Glutamatergic neuron (in vitro differentiated cells): ENCODE data around the gene WAC. TPM values are rescaled to one million over a fixed set of nuclear protein-coding genes. Genes with fewer than 3 reads are reported as not detected.

Experiments
- DNase-seq: peaks from one replicate; pipeline ENCODE4 v3.0.0; 2022
- H3K27ac Mint-ChIP-seq: one replicate; pipeline ENCODE4 v1.8.0; 2020; ENCODE audit warnings: mild to moderate bottlenecking, mixed read lengths, inconsistent platforms; ENCODE audit not compliant: unreplicated experiment
- H3K27me3 Mint-ChIP-seq: one replicate; pipeline ENCODE4 v1.8.0; 2020; ENCODE audit warnings: mild to moderate bottlenecking, moderate library complexity, mixed read lengths, inconsistent platforms; ENCODE audit not compliant: unreplicated experiment
- H3K36me3 Mint-ChIP-seq: one replicate; pipeline ENCODE4 v1.8.0; 2020; ENCODE audit warnings: mild to moderate bottlenecking, mixed read lengths, inconsistent platforms; ENCODE audit not compliant: unreplicated experiment
- H3K4me1 Mint-ChIP-seq: one replicate; pipeline ENCODE4 v1.8.0; 2020; ENCODE audit warnings: mild to moderate bottlenecking, low read depth, mixed read lengths, inconsistent platforms; ENCODE audit not compliant: unreplicated experiment
- H3K4me3 Mint-ChIP-seq: one replicate; pipeline ENCODE4 v1.8.0; 2020; ENCODE audit warnings: mild to moderate bottlenecking, mixed read lengths, inconsistent platforms; ENCODE audit not compliant: unreplicated experiment
- H3K9me3 Mint-ChIP-seq: one replicate; pipeline ENCODE4 v1.8.0; 2020; ENCODE audit warnings: mild to moderate bottlenecking, moderate library complexity, mixed read lengths, inconsistent platforms; ENCODE audit not compliant: unreplicated experiment
- total RNA-seq: library from RNA; stranded (reverse); fragmentation: NEBNext Ultra II Directional; extraction: Animal tissue kit (Norgen Biotek cat#: 25700); gene quantifications from one replicate; pipeline ENCODE4 v1.2.1, GENCODE V29; 2021; ENCODE audit not compliant: unreplicated experiment
- TF ChIP-seq, protein P1 (sequence below): fragments of 200-600 bp; sonication (generic); IDR thresholded peaks from one replicate; pipeline ENCODE4 v1.5.0; 2021; ENCODE audit not compliant: partially characterized antibody, unreplicated experiment

The WAC gene
- total RNA-seq, 1 donor from 2014 or later = 121 TPM

DNA sequence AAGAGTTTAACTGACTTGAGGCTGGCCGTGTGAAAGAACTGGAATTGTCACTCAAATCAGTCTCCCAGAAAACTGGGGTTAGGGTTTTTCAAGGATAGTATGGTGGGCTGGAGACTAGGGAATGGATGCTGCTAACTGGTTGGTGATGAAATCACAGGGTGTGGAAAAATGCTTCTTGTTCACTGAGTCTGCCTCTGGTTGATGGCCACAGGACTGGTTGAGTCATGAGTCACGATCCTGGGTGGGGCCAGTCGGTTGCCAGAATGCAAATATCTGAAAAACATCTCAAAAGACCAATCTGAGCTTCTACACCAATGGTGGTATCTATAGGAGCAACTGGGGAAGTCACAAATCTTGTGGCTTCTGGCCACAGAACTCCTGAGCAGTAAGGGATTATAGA lies 128.1 kb downstream of the WAC start:
- H3K4me1 Mint-ChIP-seq = no peaks in the 10 kb centered on the region
- H3K27me3 Mint-ChIP-seq = peaks cover 10% of the 10 kb centered on the region
- no peak overlapping the region for H3K4me3 Mint-ChIP-seq
- no peak for DNase-seq
- H3K9me3 Mint-ChIP-seq = no peaks in the 10 kb centered on the region
- TF ChIP-seq, protein P1, sequence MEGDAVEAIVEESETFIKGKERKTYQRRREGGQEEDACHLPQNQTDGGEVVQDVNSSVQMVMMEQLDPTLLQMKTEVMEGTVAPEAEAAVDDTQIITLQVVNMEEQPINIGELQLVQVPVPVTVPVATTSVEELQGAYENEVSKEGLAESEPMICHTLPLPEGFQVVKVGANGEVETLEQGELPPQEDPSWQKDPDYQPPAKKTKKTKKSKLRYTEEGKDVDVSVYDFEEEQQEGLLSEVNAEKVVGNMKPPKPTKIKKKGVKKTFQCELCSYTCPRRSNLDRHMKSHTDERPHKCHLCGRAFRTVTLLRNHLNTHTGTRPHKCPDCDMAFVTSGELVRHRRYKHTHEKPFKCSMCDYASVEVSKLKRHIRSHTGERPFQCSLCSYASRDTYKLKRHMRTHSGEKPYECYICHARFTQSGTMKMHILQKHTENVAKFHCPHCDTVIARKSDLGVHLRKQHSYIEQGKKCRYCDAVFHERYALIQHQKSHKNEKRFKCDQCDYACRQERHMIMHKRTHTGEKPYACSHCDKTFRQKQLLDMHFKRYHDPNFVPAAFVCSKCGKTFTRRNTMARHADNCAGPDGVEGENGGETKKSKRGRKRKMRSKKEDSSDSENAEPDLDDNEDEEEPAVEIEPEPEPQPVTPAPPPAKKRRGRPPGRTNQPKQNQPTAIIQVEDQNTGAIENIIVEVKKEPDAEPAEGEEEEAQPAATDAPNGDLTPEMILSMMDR = no peak
- H3K36me3 Mint-ChIP-seq = no peaks in the 10 kb centered on the region
- no peak overlapping the region for H3K27ac Mint-ChIP-seq

DNA sequence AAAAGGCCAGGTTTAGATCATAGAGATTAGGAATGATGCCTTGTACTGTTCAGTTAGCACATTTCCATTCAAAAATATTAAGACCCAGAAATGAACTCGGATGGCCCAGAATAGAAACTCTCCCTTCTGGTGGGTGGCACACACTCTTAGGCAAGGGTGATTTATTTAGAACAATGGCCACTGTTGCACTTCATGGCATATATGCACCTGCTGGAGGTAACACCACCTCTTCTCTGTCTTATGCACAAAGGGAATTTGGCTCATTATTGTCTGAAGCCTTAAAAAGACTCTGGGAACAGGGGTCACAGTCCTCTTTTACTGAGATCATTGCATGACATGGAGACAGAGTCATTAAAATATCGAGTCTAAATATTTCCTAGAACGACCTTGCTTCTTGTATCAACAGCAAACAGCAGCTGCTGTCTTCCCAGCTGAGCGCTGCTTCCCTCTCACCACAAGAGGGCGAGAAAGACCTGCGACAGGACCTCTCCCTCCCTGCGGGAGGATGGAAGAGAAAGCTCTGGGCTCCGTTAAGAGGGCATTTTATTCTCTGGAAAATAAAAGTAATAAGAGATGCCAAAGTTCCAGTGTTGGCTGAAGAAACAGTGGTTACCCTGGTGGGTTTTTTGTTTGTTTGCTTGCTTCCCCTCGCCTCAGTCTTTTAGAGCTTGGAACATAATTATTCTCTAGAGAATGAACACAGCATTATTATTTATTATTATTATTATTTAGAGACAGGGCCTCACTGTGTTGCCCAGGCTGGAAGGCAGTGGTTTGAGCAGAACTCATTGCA lies 130.9 kb downstream of the WAC start:
- H3K9me3 Mint-ChIP-seq = no peaks in the 10 kb centered on the region

DNA sequence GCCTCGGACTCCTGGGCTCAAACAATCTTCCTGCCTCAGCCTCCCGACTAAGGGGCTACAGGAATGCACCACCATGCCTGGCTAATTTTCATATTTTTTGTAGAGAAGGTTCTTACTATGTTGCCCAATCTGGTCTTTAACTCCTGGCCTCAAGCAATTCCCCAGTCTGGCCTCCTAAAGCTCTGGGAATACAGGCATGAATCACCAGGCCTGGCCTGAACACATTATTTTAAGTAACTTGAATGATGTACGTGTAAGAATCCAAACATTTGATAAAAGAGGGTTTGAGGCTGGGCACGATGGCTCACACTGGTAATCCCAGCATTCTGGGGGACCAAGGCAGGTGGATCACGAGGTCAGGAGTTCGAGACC lies 131.4 kb downstream of the WAC start:
- no peak overlapping the region for H3K27ac Mint-ChIP-seq
- peaks cover 16% of the 10 kb centered on the region for H3K27me3 Mint-ChIP-seq
- H3K4me1 Mint-ChIP-seq = peaks cover 11% of the 10 kb centered on the region

More for the DNA sequence above, 130.9 kb downstream of the WAC start:
- peak; percentile 85 for DNase-seq
- peaks cover 14% of the 10 kb centered on the region for H3K27me3 Mint-ChIP-seq
- TF ChIP-seq, protein P1 = peak; percentile 87
- H3K4me3 Mint-ChIP-seq = no peak overlapping the region
- H3K36me3 Mint-ChIP-seq = no peaks in the 10 kb centered on the region
- H3K4me1 Mint-ChIP-seq = peaks cover 10% of the 10 kb centered on the region
- H3K27ac Mint-ChIP-seq = no peak overlapping the region

DNA sequence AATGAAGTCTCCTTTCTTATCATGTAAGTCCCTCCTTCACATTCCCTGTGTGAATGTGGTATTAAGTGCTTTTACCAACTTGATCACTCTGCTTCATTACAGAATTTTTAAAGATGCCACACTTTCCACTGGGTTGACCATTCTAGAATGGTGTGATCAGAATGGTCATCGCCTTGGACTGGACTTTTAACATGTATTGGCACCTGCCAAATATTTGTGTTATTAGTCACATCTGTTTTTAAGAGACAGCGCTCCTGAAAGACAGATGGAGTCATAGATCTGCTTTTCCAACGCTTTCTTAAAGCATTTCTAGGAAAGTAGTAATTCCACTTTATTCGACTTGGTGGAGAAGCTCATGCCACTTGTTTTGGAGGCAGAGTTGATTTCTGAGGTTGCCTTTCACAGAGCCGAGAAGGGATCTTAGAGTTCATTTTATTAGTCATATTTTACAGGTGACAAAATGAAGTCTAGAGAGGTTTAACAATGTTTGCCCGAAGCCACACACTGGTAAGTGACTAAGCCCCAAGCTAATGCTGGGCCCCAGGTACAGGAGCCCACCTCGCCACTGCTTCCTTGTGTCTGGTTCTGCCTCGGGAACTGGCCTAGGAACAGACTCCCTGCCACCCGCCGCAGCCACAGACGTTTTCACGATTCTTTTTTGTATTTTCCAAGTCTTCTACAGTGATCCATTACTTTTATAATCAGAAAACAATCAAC lies 134.0 kb downstream of the WAC start:
- H3K36me3 Mint-ChIP-seq = no peaks in the 10 kb centered on the region
- no peak overlapping the region for H3K4me3 Mint-ChIP-seq
- H3K9me3 Mint-ChIP-seq = peaks cover 4% of the 10 kb centered on the region
- H3K4me1 Mint-ChIP-seq = peaks cover 14% of the 10 kb centered on the region
- H3K27me3 Mint-ChIP-seq = peaks cover 13% of the 10 kb centered on the region
- H3K27ac Mint-ChIP-seq = no peak overlapping the region
- TF ChIP-seq, protein P1 = no peak
- DNase-seq = no peak

More for the DNA sequence above, 131.4 kb downstream of the WAC start:
- Mint-ChIP-seq H3K36me3 (no peaks in the 10 kb centered on the region), H3K9me3 (peaks cover 3% of the 10 kb centered on the region), H3K4me3 (no peak overlapping the region)
- TF ChIP-seq, protein P1 = no peak
- no peak for DNase-seq
